H9 (cell line): ENCODE data around the gene CUBN. TPM values are rescaled to one million over a fixed set of nuclear protein-coding genes. Genes with fewer than 3 reads are reported as not detected.

ENCODE experiments used
- DNase-seq: peaks from one replicate; pipeline ENCODE4 v3.0.0-alpha.2; 2017
- H2AFZ ChIP-seq: one replicate; pipeline ENCODE4 v1.6.1; 2013; ENCODE audit warnings: mild to moderate bottlenecking, low read length, control low read depth, moderate library complexity
- H2AK5ac ChIP-seq: 2 replicates; pipeline ENCODE4 v1.6.1; 2013; ENCODE audit warnings: low read length, control low read depth, mixed read lengths; ENCODE audit not compliant: insufficient read length
- H2BK120ac ChIP-seq: one replicate; pipeline ENCODE4 v1.6.1; 2013; ENCODE audit warnings: low read depth, mild to moderate bottlenecking, low read length, control low read depth, inconsistent platforms; ENCODE audit not compliant: poor library complexity, severe bottlenecking
- H2BK12ac ChIP-seq: 2 replicates; pipeline ENCODE4 v1.6.1; 2013; ENCODE audit warnings: low read length, control low read depth, mixed read lengths, low read depth; ENCODE audit not compliant: insufficient read length
- H2BK15ac ChIP-seq: 2 replicates; pipeline ENCODE4 v1.6.1; 2013; ENCODE audit warnings: low read depth, low read length, control low read depth
- H2BK20ac ChIP-seq: one replicate; pipeline ENCODE4 v1.6.1; 2013; ENCODE audit warnings: low read depth, mild to moderate bottlenecking, low read length, control low read depth, inconsistent platforms; ENCODE audit not compliant: poor library complexity, severe bottlenecking
- H2BK5ac ChIP-seq: 2 replicates; pipeline ENCODE4 v1.6.1; 2013; ENCODE audit warnings: low read length, control low read depth, mixed read lengths; ENCODE audit not compliant: insufficient read length
- H3K14ac ChIP-seq: 2 replicates; pipeline ENCODE4 v1.6.1; 2013; ENCODE audit warnings: low read length, control low read depth; ENCODE audit not compliant: insufficient read depth
- H3K18ac ChIP-seq: 2 replicates; pipeline ENCODE4 v1.6.1; 2013; ENCODE audit warnings: low read depth, mild to moderate bottlenecking, mixed read lengths, low read length, control low read depth; ENCODE audit not compliant: insufficient read length
- H3K23ac ChIP-seq: 2 replicates; pipeline ENCODE4 v1.6.1; 2013; ENCODE audit warnings: low read length, control low read depth, mixed read lengths, low read depth; ENCODE audit not compliant: insufficient read length
- H3K23me2 ChIP-seq: 2 replicates; pipeline ENCODE4 v1.6.1; 2013; ENCODE audit warnings: low read depth, mild to moderate bottlenecking, mixed read lengths, low read length, control low read depth; ENCODE audit not compliant: insufficient read length, poor library complexity, severe bottlenecking
- H3K27ac ChIP-seq: 2 replicates; pipeline ENCODE4 v1.5.1; 2013; ENCODE audit warnings: low read length, control low read depth, mixed read lengths, low read depth; ENCODE audit not compliant: insufficient read length
- H3K27me3 ChIP-seq: 2 replicates; pipeline ENCODE4 v1.6.1; 2013; ENCODE audit warnings: low read length, control low read depth, inconsistent platforms; ENCODE audit not compliant: insufficient read depth
- H3K4ac ChIP-seq: 2 replicates; pipeline ENCODE4 v1.6.1; 2013; ENCODE audit warnings: low read depth, mild to moderate bottlenecking, control low read depth, inconsistent platforms, low read length, moderate library complexity
- H3K4me1 ChIP-seq: 2 replicates; pipeline ENCODE4 v1.6.1; 2013; ENCODE audit warnings: low read length, control low read depth, inconsistent platforms; ENCODE audit not compliant: insufficient read depth
- H3K4me2 ChIP-seq: 2 replicates; pipeline ENCODE4 v1.6.1; 2013; ENCODE audit warnings: low read length, control low read depth, mixed read lengths; ENCODE audit not compliant: insufficient read length, insufficient read depth
- H3K56ac ChIP-seq: 2 replicates; pipeline ENCODE4 v1.6.1; 2013; ENCODE audit warnings: low read depth, mild to moderate bottlenecking, mixed read lengths, low read length, control low read depth; ENCODE audit not compliant: insufficient read length
- H3K79me1 ChIP-seq: 2 replicates; pipeline ENCODE4 v1.6.1; 2013; ENCODE audit warnings: low read depth, mild to moderate bottlenecking, moderate library complexity, low read length, control low read depth, inconsistent platforms; ENCODE audit not compliant: insufficient read depth, poor library complexity, severe bottlenecking
- H3K79me2 ChIP-seq: 2 replicates; pipeline ENCODE4 v1.6.1; 2013; ENCODE audit warnings: low read length, control low read depth, inconsistent platforms; ENCODE audit not compliant: insufficient read depth
- H3K9ac ChIP-seq: 2 replicates; pipeline ENCODE4 v1.6.1; 2013; ENCODE audit warnings: low read length, control low read depth, mixed read lengths; ENCODE audit not compliant: insufficient read length; ENCODE audit errors: extremely low read depth
- H3K9me3 ChIP-seq: one replicate; pipeline ENCODE4 v1.6.1; 2013; ENCODE audit warnings: low read depth, low read length, inconsistent platforms; ENCODE audit not compliant: control insufficient read depth
- H3T11ph ChIP-seq: one replicate; pipeline ENCODE4 v1.6.1; 2013; ENCODE audit warnings: mild to moderate bottlenecking, low read length, control low read depth, inconsistent platforms
- H4K20me1 ChIP-seq: one replicate; pipeline ENCODE4 v1.6.1; 2013; ENCODE audit not compliant: control insufficient read depth, insufficient read length, insufficient read depth
- H4K5ac ChIP-seq: 2 replicates; pipeline ENCODE4 v1.6.1; 2013; ENCODE audit warnings: low read depth, mild to moderate bottlenecking, mixed read lengths, low read length, control low read depth; ENCODE audit not compliant: insufficient read length
- H4K8ac ChIP-seq: replicated peaks from 2 replicates; pipeline ENCODE4 v1.6.1; 2013; ENCODE audit warnings: low read length, control low read depth, mixed read lengths, low read depth; ENCODE audit not compliant: insufficient read length
- H4K91ac ChIP-seq: 2 replicates; pipeline ENCODE4 v1.6.1; 2013; ENCODE audit warnings: low read depth, mild to moderate bottlenecking, moderate library complexity, mixed read lengths, low read length, control low read depth; ENCODE audit not compliant: insufficient read length
- H3K27ac Mint-ChIP-seq, 3 experiments: 2 replicates in 2 of 3; 3 replicates in 1 of 3; pipeline ENCODE4 v1.8.0; 2020 to 2021; ENCODE audit warnings: mixed read lengths in 3 of 3, mild to moderate bottlenecking in 1 of 3, moderate library complexity in 1 of 3
- H3K27me3 Mint-ChIP-seq: 2 replicates; pipeline ENCODE4 v1.8.0; 2021; ENCODE audit warnings: low read depth, mild to moderate bottlenecking, moderate library complexity, mixed read lengths
- H3K36me3 Mint-ChIP-seq, 3 experiments: 2 replicates in 2 of 3; 3 replicates in 1 of 3; pipeline ENCODE4 v1.8.0; 2020 to 2021; ENCODE audit warnings: low read depth in 3 of 3, mixed read lengths in 3 of 3; ENCODE audit not compliant: insufficient read depth in 1 of 3
- H3K4me1 Mint-ChIP-seq, 2 experiments: 2 replicates each; pipeline ENCODE4 v1.8.0; 2020; ENCODE audit warnings: mixed read lengths in 2 of 2
- H3K4me3 Mint-ChIP-seq, 2 experiments: 2 replicates in 1 of 2; 3 replicates in 1 of 2; pipeline ENCODE4 v1.8.0; 2020 to 2021; ENCODE audit warnings: mild to moderate bottlenecking in 2 of 2, mixed read lengths in 2 of 2, moderate library complexity in 1 of 2
- H3K9me3 Mint-ChIP-seq, 2 experiments: 2 replicates in 1 of 2; 3 replicates in 1 of 2; pipeline ENCODE4 v1.8.0; 2020; ENCODE audit warnings: mild to moderate bottlenecking in 2 of 2, mixed read lengths in 2 of 2, moderate library complexity in 1 of 2
- CTCF ChIP-seq: fragments of 200-600 bp; sonication (generic); conservative IDR thresholded peaks from 3 replicates; pipeline ENCODE4 v1.8.0; 2021; ENCODE audit warnings: antibody characterized with exemption, mild to moderate bottlenecking
- WGBS: extraction: QIAGEN DNeasy Blood & Tissue Kit; methylation state at CpG from one replicate; pipeline ENCODE4 v1.1.7; 2013; ENCODE audit warnings: missing lambda C conversion rate, low lambda C conversion rate, mixed read lengths; ENCODE audit not compliant: insufficient read length; ENCODE audit errors: extremely low coverage; 5-methylcytosine and 5-hydroxymethylcytosine counted together
- total RNA-seq: library from RNA; stranded (reverse); gene quantifications from 2 replicates; pipeline ENCODE4 v1.2.1, GENCODE V29; 2021

Gene CUBN
- total RNA-seq, 1 experiment from 2014 or later, result 0.26 TPM

GRCh38 chr10:17065273-17065672 is 64.3 kb downstream of the CUBN start:
- Histone ChIP-seq H3K14ac (no peak overlapping the region), H2BK20ac (no peak overlapping the region), H2AFZ (no peak overlapping the region), H4K5ac (no peak overlapping the region), H3K9ac (no peak overlapping the region), H3K23ac (no peak overlapping the region), H3K27ac (no peak overlapping the region), H3K56ac (no peak overlapping the region), H3K27me3 (no peaks in the 10 kb centered on the region), H2BK120ac (no peak overlapping the region), H2BK12ac (no peak overlapping the region), H3K4me2 (no peak overlapping the region), H4K91ac (no peak overlapping the region), H3K23me2 (no peaks in the 10 kb centered on the region), H2BK5ac (no peak overlapping the region), H2BK15ac (no peak overlapping the region), H3K18ac (no peak overlapping the region), H3K9me3 (no peaks in the 10 kb centered on the region), H4K20me1 (no peaks in the 10 kb centered on the region), H2AK5ac (no peak overlapping the region), H3K4ac (no peak overlapping the region), H3K79me1 (no peaks in the 10 kb centered on the region), H3K4me1 (0 out of 2 replicates have a peak, but pooled peaks cover 3% of the 10 kb centered on the region), H3T11ph (no peak overlapping the region), H3K79me2 (no peaks in the 10 kb centered on the region), H4K8ac (no peak overlapping the region)
- peaks cover 12 to 27% of the 10 kb centered on the region in 2 experiments for H3K4me1 Mint-ChIP-seq
- no peak for TF ChIP-seq CTCF
- peaks cover 0 to 6% of the 10 kb centered on the region in 2 experiments; a peak in 2 of 5 replicates for H3K9me3 Mint-ChIP-seq
- no peak overlapping the region for H3K27ac Mint-ChIP-seq
- H3K4me3 Mint-ChIP-seq, result no peak overlapping the region
- DNase-seq, result no peak
- H3K36me3 Mint-ChIP-seq, result peaks cover 0 to 4% (median 0%) of the 10 kb centered on the region in 3 experiments; a peak in 2 of 7 replicates
- H3K27me3 Mint-ChIP-seq, result no peaks in the 10 kb centered on the region
- WGBS, result no CpG with 5 or more reads among the region's 6 CpGs
